NT2/D1 (cell line): ENCODE measurements around the gene FGG.

Source experiments
- YY1 ChIP-seq: IDR thresholded peaks from 2 replicates; pipeline ENCODE4 v1.6.1; 2011; ENCODE audit not compliant: insufficient read length, insufficient read depth
- ZNF274 ChIP-seq: IDR thresholded peaks from 2 replicates; pipeline ENCODE4 v1.6.1; 2011; ENCODE audit warnings: mild to moderate bottlenecking, low read depth, low read length

DNA sequence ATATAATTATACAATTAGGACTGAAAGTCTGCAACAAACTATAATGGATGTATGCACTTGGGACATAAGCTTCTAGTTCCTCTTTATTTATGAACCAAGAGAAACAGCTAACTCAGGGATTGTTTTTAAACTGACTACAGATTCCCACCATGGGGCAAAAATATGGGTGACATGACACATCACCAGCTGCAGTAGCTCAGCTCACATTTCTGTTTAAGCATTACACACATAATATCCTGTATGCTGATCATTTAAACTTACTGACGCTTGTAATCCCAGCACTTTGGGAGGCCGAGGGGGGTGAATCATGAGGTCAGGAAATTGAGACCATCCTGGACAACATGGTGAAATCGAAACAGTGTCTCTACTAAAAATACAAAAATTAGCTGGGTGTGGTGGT is 38.1 kb downstream of the FGG start:
- TF ChIP-seq ZNF274 (no peak), YY1 (no peak)
